Panc1 (cell line): ENCODE data around the gene EPHB2. TPM values are rescaled to one million over a fixed set of nuclear protein-coding genes. Genes with fewer than 3 reads are reported as not detected.

Experiments used
- ATAC-seq: fragments of 200-7000 bp; cut with Tn5 transposase; 2 replicates; pipeline ENCODE4 v1.9.1; 2020; ENCODE audit warnings: mild to moderate bottlenecking, moderate library complexity
- BruUV-seq: library from RNA; stranded (reverse); fragments of 400-500 nt; replicated peaks from 2 replicates; lab custom pipeline; 2021; lab: Mats Ljungman, UMichigan
- CTCF ChIA-PET: fragments of 300-600 bp; sonication (Branson Sonifier 250); formaldehyde crosslinking; loops from one replicate; lab custom pipeline; 2022; ENCODE audit warnings: antibody characterized with exemption; lab: Charles Lee
- POLR2A ChIA-PET: fragments of 300-600 bp; sonication (Branson Sonifier 250); formaldehyde crosslinking; loops from one replicate; lab custom pipeline; 2022; ENCODE audit warnings: antibody characterized with exemption; lab: Charles Lee
- DNase-seq: peaks from one replicate; pipeline ENCODE4 v3.0.0-alpha.2; 2010; ENCODE audit warnings: low read depth, low spot score
- H3K27ac ChIP-seq: 2 replicates; pipeline ENCODE4 v1.5.1; 2011; ENCODE audit warnings: mild to moderate bottlenecking, low read length, inconsistent platforms
- H3K27me3 ChIP-seq: fragments of 200-500 bp; sonication (Bioruptor generic); 2 replicates; pipeline ENCODE4 v1.6.0; 2014; ENCODE audit warnings: low read length, inconsistent platforms; ENCODE audit not compliant: control insufficient read depth, insufficient read depth
- H3K36me3 ChIP-seq: fragments of 200-500 bp; sonication (Bioruptor generic); 2 replicates; pipeline ENCODE4 v1.5.1; 2014; ENCODE audit warnings: inconsistent platforms, mild to moderate bottlenecking, low read length, moderate library complexity; ENCODE audit not compliant: control insufficient read depth, insufficient read depth
- H3K4me1 ChIP-seq: 2 replicates; pipeline ENCODE4 v1.5.1; 2011; ENCODE audit warnings: inconsistent platforms, mild to moderate bottlenecking, low read length, moderate library complexity; ENCODE audit not compliant: control insufficient read depth, insufficient read depth
- H3K4me3 ChIP-seq, 2 experiments: 2 replicates each; pipeline ENCODE4 v1.5.1; 2011 to 2012; ENCODE audit warnings: low read depth in 2 of 2, low read length in 2 of 2, mild to moderate bottlenecking in 2 of 2, inconsistent platforms in 1 of 2, moderate library complexity in 1 of 2
- H3K9me3 ChIP-seq: fragments of 200-500 bp; sonication (Bioruptor generic); 2 replicates; pipeline ENCODE4 v1.5.1; 2014; ENCODE audit warnings: low read depth, mild to moderate bottlenecking, inconsistent platforms, low read length, moderate library complexity; ENCODE audit not compliant: control insufficient read depth, insufficient read depth
- CTCF ChIP-seq: fragments of 450-650 bp; IDR thresholded peaks from 2 replicates; pipeline ENCODE4 v1.5.1; 2017; ENCODE audit warnings: mild to moderate bottlenecking
- POLR2AphosphoS5 ChIP-seq: IDR thresholded peaks from 2 replicates; pipeline ENCODE4 v1.6.1; 2012; ENCODE audit warnings: mild to moderate bottlenecking, low read depth, low read length, moderate library complexity
- REST ChIP-seq, 2 experiments: IDR thresholded peaks; 2 replicates each; pipeline ENCODE4 v1.6.1; 2011 to 2012; ENCODE audit warnings: low read depth in 2 of 2, control low read depth in 1 of 2, low read length in 1 of 2, mild to moderate bottlenecking in 1 of 2, moderate library complexity in 1 of 2; ENCODE audit not compliant: insufficient read depth in 1 of 2
- SIN3A ChIP-seq: IDR thresholded peaks from 2 replicates; pipeline ENCODE4 v1.6.1; 2012; ENCODE audit warnings: low read depth, mild to moderate bottlenecking, low read length, moderate library complexity, borderline replicate concordance; ENCODE audit not compliant: insufficient read depth
- TCF7L2 ChIP-seq: IDR thresholded peaks from 2 replicates; pipeline ENCODE4 v1.6.1; 2011; ENCODE audit warnings: mild to moderate bottlenecking, low read depth, low read length, inconsistent platforms
- in situ Hi-C: cut with HindIII; loops from 2 replicates; pipeline ENCODE4 v1.10.0; 2016; ENCODE audit warnings: low sequenced_read_pairs, low pct_unique_long_range_greater_than_20kb
- intact Hi-C: fragments of 100-400 bp; cut with micrococcal nuclease; formaldehyde crosslinking; loops from one replicate; pipeline ENCODE4 v1.10.0; 2022; ENCODE audit not compliant: unreplicated experiment
- total RNA-seq: library from RNA; stranded (reverse); gene quantifications from one replicate; pipeline ENCODE4 v1.2.1, GENCODE V29; 2021; ENCODE audit not compliant: unreplicated experiment

The EPHB2 gene
- total RNA-seq, 1 experiment from 2014 or later: 29.0 TPM

GRCh38 chr1:22761101-22761500 lies 50.5 kb downstream of the EPHB2 start:
- no peak for TF ChIP-seq POLR2AphosphoS5
- no peak for TF ChIP-seq REST (IDR thresholded peaks at IDR 0.05; ENCODE audit: insufficient read depth in 1 of 2, low read depth in 2 of 2, low read length in 1 of 2)
- TF ChIP-seq SIN3A: no peak
- TF ChIP-seq CTCF: no peak
- no peak for TF ChIP-seq TCF7L2
- no TSS peak for BruUV-seq
- CTCF ChIA-PET: no interaction called here

GRCh38 chr1:22761821-22762220 lies 51.2 kb downstream of the EPHB2 start:
- peaks cover 2% of the 10 kb centered on the region; the same call in 1 of the 2 replicates for H3K4me1 ChIP-seq
- intact Hi-C loops (no loop called here), in situ Hi-C loops (no loop called here)
- H3K27me3 ChIP-seq: no peaks in the 10 kb centered on the region
- no TSS peak for BruUV-seq
- ATAC-seq (no peak), DNase-seq (no peak)
- no peaks in the 10 kb centered on the region for H3K36me3 ChIP-seq
- H3K27ac ChIP-seq: no peak overlapping the region
- no peaks in the 10 kb centered on the region for H3K9me3 ChIP-seq
- no peak overlapping the region for H3K4me3 ChIP-seq
- POLR2A ChIA-PET: no interaction called here
- TF ChIP-seq POLR2AphosphoS5: no peak
- no peak for TF ChIP-seq TCF7L2
- no peak for TF ChIP-seq REST (IDR thresholded peaks at IDR 0.05; ENCODE audit: insufficient read depth in 1 of 2, low read depth in 2 of 2, low read length in 1 of 2)
- no peak for TF ChIP-seq CTCF
- TF ChIP-seq SIN3A: no peak
- CTCF ChIA-PET: interaction anchor here (0.6 kb wide), 1 partner anchor 110 kb away, joined by 5 read pairs; no protein-coding TSS in a partner anchor

More at GRCh38 chr1:22761101-22761500, 50.5 kb downstream of the EPHB2 start:
- Histone ChIP-seq H3K27me3 (no peaks in the 10 kb centered on the region), H3K4me1 (peaks cover 8% of the 10 kb centered on the region), H3K36me3 (no peaks in the 10 kb centered on the region), H3K4me3 (no peak overlapping the region), H3K27ac (no peak overlapping the region), H3K9me3 (no peaks in the 10 kb centered on the region)
- DNase-seq: no peak
- intact Hi-C loops: no loop called here
- in situ Hi-C loops: no loop called here
- ATAC-seq: no peak
- POLR2A ChIA-PET: no interaction called here
